GM04503 (cell line): ENCODE measurements around the gene MICU1.
A peak's percentile ranks its signal among the peaks of the same experiment; 100 is the strongest.

Source experiments
- DNase-seq: peaks from one replicate; pipeline ENCODE4 v3.0.0-alpha.2; 2012; ENCODE audit warnings: low read depth

The MICU1 gene

DNA sequence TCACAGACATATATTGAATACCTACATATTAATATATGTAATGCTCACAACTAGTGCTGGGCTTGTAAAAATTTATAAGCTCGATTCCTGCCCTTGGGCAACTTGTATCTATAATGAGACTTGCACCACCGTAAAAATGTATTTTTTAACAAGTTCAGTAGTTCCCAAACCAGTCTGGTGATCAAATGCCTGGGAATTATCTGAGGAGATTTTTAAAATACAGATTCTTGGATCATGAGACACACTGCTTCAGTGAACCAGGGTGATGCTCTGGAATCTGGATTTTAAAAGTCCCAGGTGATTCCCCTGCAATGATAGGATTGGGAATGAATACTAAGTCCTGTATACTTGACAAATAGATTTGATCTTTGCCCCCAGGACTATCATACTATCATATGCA is 4.3 kb upstream of the MICU1 start:
- DNase-seq, result no peak

DNA sequence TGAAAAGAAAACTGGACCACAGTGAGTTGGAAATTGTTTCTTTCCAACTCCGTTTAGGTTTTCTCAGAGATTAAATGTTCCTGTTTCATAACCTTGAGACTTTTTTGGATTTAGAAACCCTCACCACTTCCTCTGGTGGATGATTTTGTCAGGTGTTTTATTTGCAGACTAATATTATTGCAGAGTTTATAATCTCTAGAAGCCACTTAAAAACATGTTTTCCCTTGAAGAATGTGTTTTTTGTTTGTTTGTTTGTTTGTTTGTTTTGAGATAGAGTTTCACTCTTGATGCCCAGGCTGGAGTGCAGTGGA is 520 bp upstream of the MICU1 start:
- DNase-seq, result no peak

DNA sequence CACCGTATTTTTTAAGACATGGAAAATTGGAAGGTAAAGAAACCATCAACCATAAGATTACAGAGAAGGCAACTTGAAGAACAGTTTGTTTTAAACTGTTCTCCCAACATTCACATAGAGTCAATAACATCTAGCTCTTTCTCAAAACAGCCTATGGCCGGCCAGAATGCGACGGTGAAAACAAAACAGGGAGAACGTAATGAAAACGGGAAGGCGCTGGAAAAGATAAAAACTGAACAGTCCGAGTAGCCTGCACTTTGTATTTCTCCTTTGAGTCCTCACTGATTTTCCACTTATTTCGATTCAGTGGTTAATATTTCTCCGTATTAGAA is 637 bp downstream of the MICU1 start:
- DNase-seq, result no peak

DNA sequence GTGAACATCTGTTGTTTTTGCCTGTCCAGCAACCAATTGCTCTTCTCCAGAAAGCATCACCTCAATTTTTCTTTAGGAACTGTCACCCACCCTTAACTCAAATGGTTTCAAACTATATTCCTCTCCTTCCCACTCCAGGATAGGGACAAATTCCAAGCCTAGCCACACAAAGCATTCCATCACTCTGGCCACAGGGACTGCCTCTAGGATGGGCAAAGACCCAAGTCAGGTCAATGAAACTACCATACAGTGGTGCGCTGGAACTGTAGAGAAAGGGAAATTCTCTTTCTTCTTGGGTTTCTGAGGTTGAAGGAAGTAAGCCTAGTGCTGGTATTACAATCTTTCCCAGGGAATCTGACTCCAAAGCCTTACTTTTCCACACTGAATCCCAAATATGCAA is 3.6 kb downstream of the MICU1 start:
- DNase-seq, result no peak

DNA sequence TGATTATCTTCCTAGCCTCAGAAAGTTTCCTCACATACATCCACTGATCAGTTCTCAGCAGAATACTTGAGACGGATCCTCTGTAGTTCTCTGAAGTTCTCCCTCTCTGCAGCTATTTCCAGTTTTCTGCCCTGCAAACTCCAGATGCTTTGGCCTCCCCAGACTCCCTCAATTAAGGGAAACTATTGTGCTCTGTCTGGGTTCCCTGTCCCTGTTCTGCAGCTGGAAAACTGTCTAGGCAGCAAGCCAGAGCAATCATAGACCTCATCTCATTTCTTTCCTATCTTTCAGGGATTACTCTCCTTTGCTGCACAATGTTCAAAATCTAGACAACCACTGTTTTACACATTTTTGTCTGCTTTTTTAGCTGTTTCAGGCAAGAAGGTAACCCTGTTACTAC is 9.2 kb downstream of the MICU1 start:
- no peak for DNase-seq

DNA sequence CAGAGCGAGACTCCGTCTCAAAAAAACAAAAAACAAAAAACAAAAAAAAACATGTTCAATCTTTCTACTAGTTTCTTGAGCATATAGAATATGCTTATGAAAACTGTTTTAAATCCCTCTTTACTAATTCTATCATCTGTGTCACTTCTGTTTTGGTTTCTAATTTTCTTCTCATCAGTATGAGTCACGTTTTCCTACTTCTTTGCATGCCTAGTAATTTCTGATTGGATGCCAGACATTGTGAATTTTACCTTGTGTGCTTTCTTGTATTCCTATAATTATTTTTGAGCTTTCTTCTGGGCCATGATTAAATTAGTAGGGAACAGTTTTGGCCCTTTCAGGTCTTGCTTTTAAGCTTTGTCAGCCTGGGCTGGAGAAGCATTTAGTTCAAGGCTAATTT is 9.9 kb downstream of the MICU1 start:
- DNase-seq, result no peak

DNA sequence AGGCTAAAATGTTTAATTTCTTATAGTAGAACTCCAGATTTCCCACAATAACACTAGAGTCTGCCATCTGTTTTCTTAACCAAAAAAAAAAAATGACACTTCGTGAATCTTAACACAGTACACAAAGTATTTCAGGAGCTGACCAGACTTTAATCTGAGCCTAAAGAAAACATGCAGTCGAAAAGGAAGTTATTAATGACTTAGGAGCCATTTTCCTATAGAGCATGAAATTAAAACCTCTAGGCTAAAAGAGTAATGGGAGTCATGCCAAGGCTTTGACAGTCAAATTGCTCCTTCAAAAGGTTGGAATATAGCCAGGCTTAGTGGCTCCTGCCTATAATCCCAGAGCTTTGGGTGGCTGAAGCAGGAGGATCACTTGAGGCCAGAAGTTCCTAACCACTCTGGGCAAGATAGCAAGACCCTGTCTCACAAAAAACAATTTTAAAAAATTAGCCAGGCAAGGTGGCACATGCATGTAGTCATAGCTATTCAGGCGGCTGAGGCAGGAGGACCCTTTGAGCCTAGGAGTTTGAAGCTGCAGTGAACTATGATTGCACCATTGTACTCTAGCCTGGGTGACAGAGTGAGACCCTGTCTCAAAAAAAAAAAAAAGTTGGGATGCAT is 13.6 kb downstream of the MICU1 start:
- DNase-seq, result no peak

DNA sequence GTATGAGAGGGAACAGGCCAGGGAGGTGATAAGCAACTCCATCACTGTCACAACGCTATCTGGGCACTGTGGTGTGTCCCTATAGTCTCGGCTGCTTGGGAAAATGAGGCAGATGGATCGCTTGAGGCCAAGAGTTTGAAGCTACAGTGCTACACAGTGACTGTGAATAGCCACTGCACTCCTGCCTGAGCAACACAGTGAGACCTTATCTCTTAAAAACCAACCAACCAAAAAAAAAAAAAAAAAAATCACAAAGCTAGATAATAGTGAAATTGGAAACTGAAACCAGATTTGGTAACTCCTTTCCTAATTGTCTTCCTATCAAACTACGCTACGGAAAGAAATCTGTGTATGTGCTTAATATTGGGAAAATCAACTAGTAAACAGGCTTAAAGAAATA is 14.1 kb downstream of the MICU1 start:
- no peak for DNase-seq

DNA sequence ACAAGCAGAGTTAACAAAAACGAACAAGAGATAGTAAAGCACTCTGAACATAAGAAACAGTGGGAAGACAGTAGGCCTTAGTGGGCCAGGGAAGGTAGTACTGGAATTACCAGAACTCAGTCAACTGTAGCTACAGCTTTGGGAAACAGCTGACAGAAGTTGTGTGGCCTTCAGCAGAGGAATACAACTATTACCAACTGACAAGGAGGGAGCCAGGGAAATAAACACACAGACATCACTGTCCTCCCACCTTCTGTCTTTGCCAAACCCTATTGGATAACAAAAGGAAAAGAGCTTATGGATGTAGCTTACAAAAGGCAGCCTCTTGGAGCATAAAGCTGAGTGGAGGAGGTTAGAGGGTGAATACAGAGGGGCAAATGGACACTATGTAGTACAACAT is 15.4 kb downstream of the MICU1 start:
- DNase-seq, result no peak

DNA sequence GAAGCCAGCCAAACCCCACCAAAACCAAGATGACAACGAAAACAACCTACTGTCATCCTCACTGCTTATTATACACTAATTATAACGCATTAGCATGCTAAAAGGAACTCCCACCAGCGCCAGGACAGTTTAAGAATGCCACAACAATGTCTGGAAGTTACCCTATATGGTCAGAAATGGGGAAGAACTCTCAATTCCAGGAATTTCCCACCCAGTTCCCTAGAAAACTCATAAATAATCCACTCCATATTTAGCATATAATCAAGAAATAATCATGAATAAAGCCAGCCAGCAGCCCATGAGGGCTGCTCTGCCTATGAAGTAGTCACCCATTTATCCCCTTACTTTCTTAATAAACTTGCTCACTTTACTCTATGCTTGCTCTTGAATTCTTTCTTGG is 20.8 kb downstream of the MICU1 start:
- no peak for DNase-seq

DNA sequence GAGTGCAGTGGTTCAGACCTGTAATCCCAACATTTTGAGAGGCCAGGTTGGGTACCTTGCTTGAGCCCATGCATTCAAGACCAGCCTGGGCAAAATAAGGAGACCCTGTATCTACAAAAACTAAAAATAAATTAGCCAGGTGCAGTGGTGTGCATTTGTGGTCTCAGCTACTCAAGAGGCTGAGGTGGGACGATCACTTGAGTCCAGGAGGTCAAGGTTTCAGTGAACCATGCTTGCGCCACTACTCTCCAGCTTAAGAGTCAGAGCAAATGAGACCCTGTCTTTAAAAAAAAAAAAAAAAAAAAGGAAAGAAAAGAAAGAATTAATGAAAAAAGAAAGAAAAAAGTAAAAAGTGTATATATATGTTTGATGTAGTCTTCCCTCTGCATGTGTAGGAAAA is 24.7 kb downstream of the MICU1 start:
- no peak for DNase-seq

DNA sequence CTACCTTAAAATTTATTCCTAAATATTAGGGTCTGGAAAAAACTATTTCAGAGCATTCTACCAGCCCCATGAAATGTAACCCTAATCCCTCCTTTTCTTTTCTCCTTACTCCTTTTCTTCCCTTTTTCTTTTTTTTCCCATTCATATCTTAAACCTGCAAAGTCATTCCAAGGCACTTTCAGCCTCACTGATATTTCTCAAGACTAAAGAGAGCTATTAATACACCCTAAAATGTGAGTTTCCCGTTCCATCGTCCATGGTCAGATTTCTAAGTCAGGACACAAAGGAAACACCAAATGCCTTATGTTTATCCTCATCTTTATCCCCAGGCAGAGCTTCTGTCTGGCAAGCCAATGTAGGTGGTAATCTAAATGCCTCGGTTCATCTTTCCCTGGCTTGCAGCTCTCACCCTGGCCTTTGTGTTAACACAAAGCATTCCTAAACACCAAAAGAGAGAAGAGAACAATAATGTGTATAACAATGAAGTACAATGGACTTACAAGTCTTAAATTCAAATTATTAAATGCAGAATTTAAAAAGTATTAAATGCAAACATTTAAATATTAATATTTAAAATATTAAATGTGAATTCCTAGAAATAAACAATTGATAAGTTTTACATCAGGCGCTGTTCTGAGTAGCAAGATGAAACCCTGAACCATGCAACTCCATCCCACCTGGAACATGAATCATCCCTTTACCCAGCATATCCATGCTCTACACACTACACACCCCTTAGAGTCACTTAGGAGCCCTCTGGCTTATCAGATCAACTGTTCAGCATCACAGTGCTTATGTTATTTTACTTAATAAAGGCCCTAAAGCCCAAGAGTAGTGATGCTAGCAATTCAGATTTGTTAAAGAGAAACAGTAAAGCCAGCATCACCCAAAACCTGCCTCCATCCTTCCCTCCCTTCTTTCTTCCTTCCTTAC is 26.8 kb downstream of the MICU1 start:
- no peak for DNase-seq

DNA sequence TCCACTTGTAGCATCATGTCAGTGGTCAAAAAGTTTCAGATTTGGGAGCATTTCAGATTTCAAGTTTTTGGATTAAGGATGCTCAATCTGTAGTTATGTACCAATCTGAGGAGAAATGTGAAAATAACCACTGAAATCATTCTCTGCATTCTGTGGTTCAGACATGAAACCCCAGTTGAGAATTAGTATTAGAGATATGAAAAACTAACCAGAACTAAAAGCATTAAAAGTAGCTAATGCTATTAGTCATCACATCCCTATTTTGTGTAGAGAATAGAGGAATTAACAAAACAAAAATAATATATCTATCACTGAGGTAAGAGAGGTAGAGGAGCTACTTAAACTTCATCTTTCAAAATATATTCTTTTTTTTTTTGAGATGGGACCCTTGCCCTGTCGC is 28.0 kb downstream of the MICU1 start:
- no peak for DNase-seq

DNA sequence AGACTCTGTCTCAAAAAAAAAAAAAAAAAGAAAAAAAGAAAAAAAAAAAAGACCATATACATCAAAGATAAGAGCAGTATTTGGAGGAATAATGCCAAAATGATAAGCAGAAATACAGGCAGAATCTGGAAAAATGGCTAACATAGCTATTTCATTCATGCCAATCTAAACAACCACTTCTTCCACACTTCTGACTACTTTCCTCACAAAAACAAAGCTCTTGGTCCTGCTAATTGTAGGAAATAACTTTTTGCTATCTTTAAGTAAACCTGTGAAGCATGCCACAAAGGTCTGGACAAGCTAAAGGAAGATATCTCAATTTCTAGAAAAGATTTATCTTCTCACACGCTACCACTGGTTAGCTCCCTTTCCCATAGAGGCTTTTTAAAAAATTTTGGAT is 30.4 kb downstream of the MICU1 start:
- no peak for DNase-seq

DNA sequence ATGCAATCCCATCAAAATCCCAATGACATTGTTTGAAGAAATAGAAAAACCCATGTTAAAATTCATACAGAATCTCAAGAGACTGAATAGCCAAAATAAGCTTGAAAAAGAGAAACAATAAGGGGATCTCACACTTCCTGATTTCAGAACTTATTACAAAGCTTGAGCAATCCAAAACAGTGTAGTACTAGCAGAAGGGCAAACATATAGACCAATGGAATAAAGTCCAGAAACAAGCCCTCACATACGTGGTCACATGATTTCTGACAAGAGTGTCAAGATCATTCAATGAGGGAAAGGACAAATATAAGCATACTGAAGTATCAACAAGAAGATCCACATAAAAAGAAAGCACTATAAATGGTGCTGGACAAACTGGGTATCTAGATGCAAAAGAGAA is 31.9 kb downstream of the MICU1 start:
- no peak for DNase-seq

DNA sequence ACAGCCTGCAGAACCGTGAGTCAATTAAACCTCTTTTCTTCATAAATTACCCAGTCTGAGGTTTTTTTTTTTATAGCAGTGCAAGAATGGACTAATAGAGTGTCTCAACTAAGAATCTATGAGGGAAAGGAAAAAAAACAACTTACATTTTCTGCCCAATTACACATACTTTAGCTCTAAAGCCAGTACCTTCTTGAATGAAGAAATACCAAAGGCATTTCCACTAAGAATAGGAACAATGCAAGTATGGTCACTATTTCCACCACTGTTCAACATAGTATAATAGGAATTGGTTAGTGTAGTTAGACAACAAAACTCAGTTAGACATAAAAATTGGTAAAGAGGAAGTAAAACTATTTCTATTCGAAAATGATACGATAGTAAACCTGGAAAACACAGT is 37.6 kb downstream of the MICU1 start:
- no peak for DNase-seq

DNA sequence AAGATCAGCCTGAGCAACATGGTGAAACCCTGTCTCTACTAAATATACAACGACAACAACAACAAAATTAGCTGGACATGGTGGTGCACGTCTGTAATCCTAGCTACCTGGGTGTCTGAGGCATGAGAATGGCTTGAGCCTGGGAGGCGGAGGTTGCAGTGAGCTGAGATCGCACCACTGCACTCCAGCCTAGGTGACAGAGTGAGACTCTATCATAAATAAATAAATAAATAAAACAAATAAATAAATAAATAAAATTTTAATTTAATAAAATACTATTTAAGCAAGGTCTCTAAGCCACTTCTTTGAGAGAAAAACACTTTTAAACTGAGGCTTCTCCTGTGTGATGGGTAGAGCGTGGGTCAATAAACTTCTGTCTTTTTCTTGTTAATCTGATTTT is 38.3 kb downstream of the MICU1 start:
- DNase-seq, result no peak

DNA sequence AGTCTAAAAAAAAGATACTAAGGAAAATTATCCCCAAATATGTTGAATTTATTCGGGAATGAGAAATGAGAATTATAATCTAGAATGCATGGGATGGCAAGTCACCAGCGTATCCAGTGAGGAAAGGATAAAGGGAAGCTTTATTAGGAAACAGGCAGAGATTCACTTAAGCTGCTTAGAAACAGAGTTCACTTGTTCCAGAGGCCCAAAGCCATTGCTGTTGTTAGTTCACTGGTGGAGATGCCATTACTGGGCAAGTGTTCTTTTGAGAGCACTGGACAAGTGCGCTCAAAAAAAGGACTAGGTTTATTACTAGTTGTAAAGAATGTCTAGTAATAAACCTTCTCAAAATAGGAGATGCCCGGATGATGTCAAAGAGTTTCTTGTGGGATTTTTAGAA is 51.2 kb downstream of the MICU1 start:
- no peak for DNase-seq

DNA sequence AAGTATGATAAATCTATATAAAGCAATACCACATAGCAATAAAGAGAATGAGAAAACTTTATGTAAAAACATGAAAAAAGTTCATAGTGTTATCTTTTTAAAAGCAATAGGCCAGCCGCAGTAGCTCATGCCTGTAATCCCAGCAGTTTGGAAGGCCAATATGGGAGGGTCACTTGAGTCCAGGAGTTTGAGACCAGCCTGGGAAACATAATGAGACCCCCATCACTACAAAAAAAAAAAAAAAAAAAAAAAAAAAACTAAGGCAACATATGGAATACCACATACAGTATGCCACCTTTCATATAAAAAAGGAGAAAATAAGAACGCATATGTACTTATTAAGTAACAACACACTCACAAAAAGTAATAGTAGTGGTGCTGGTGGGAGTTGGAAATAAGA is 52.8 kb downstream of the MICU1 start:
- DNase-seq, result no peak

DNA sequence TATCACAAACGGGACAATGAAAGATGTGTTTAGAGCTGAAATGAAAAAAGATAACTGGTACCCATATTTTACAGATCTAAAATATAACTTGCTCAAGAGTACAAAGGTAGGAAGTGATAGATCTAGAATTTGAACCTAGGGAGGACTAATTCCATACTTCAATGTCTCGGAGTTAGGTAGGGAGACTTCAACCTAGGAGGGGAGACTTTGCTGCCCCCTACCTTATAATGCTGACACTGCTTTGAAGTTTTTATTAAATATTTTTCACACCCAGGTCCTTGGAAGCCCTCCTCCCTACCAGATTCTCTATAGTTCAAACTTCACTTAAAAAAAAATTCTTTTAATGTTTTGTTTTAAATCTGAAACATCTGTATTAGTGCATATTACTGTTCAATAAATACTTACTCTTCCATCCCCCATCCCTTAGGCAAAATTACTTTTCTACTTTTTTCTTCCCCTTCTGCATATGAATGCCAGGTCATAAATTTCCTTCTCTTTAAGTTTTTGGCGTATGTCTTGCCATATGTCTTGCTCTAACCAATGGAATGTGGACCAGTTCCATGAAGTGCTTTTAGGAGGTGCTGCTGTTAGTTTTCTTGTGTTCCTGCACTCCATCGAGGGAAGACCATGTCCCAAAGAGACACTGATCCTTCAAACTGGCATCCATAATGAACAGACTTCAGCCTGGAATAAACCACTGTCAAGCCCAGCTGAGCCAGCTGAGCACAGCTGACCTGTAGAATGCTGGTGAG is 57.8 kb downstream of the MICU1 start:
- DNase-seq, result no peak

DNA sequence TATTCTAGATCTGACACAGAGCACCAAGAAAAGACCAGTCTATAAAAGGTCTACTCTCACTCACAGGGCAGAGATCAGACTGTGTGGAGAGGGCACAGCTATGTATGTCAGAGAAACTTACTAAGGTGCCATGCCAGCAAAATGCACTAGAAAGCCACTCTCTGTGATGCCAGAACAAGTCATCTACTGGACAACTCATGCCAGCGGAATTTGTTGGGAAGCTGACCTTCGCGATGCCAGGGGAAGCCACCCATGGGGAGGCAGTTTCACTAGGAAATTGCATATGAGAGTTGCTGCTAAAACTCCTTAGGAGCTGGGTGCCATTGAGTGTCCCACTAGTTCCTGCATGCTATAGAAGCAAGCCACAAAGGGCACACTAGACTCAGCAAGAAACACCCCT is 58.5 kb downstream of the MICU1 start:
- no peak for DNase-seq

DNA sequence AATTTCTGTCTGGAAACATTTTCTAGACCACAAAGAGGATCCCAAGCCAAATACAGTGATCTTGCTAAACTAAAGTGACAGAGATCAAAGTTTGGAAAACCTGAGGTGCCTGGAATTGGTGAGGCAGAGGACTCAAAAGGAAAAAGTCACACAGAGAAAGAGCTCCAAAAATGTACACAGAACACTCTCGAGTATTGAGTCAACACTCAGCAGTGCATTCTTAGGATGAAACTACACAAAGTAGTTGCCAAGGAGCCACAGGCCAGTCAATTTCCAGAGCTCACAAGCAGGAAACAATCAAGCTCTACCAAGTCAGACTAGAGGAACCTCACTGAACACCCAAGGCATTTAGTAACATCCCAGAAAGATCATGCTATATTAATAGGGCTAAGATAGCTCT is 61.3 kb downstream of the MICU1 start:
- peak; percentile 85 for DNase-seq

DNA sequence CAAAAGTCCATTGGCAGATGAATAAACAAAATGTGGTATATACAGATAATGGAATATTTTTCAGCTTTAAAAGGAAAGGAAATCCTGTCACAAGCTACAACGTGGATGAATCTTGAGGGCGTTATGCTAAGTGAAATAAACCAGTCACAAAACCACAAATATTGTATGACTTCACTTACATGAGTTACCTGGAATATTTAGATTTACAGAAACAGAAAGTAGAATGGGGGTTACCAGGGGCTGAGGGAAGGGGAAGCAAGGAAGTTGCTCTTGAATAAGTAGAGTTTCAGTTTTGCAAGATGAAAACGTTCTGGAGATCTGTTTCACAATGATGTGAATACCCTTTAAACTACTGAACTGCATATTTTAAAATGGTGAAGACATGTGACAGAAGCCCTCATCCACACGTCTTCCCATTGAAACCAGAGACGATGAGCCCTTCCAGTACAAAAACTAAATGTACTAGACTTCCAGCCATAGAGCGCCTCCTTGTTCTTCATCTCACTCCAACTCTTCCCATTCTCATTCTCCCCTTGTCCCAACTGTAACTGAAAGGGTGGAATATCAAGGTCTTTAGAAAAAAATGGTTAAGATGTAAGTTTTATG is 62.4 kb downstream of the MICU1 start:
- no peak for DNase-seq
